Measurements from ENCODE around the gene FAM9C.
"Not testable (repeated sequence)": the region's sequence is repeated elsewhere in the genome, so short reads cannot be mapped to it uniquely, and the experiment has no call there.

FAM9C gene

GRCh38 chrX:13074297-13075262 is 30.2 kb upstream of the FAM9C start:
- no peak for DNase-seq

GRCh38 chrX:13069771-13070416 is 25.5 kb upstream of the FAM9C start:
- DNase-seq: no peak

- DNase-seq: no peak
These were observed 24.2 kb upstream of the FAM9C start for GRCh38 chrX:13068651-13069050.

- DNase-seq: no peak
These were observed 23.4 kb upstream of the FAM9C start for GRCh38 chrX:13067773-13068172.

GRCh38 chrX:13066391-13066790 is 22.0 kb upstream of the FAM9C start:
- DNase-seq: no peak

GRCh38 chrX:13064599-13065143 is 20.3 kb upstream of the FAM9C start:
- DNase-seq: no peak

GRCh38 chrX:13063124-13063523 is 18.7 kb upstream of the FAM9C start:
- DNase-seq: not testable (repeated sequence)

GRCh38 chrX:13062331-13062730 is 17.9 kb upstream of the FAM9C start:
- not testable (repeated sequence) for DNase-seq

- DNase-seq: not testable (repeated sequence)
These were observed 16.8 kb upstream of the FAM9C start for GRCh38 chrX:13061215-13061708.

GRCh38 chrX:13059637-13060499 is 15.4 kb upstream of the FAM9C start:
- DNase-seq: no peak

- DNase-seq: no peak
These were observed 11.1 kb upstream of the FAM9C start for GRCh38 chrX:13055486-13055885.

GRCh38 chrX:13053171-13053570 is 8.8 kb upstream of the FAM9C start:
- no peak for DNase-seq

- DNase-seq: peak; percentile 49
These were observed 7.2 kb upstream of the FAM9C start for GRCh38 chrX:13051529-13052172.

GRCh38 chrX:13051167-13051528 is 6.7 kb upstream of the FAM9C start:
- DNase-seq: no peak

- no peak for DNase-seq
These were observed 5.7 kb upstream of the FAM9C start for GRCh38 chrX:13050151-13050550.

- no peak for DNase-seq
These were observed 3.9 kb upstream of the FAM9C start for GRCh38 chrX:13048280-13048679.

GRCh38 chrX:13047759-13048158 is 3.3 kb upstream of the FAM9C start:
- no peak for DNase-seq

GRCh38 chrX:13046141-13046855 is 1.9 kb upstream of the FAM9C start:
- no peak for DNase-seq

- DNase-seq: no peak
These were observed 482 bp downstream of the FAM9C start for GRCh38 chrX:13043938-13044337.

- no peak for DNase-seq
These were observed 1.3 kb downstream of the FAM9C start for GRCh38 chrX:13043138-13043537.

- DNase-seq: no peak
These were observed 7.5 kb downstream of the FAM9C start for GRCh38 chrX:13036896-13037295.

- DNase-seq: no peak
These were observed 11.2 kb downstream of the FAM9C start for GRCh38 chrX:13033193-13033592.
